ENCODE measurements around the gene CTXN1. TPM values are rescaled to one million over a fixed set of nuclear protein-coding genes. Genes with fewer than 3 reads are reported as not detected.
"Not testable (repeated sequence)": the region's sequence is repeated elsewhere in the genome, so short reads cannot be mapped to it uniquely, and the experiment has no call there.

CTXN1 gene
- polyA plus RNA-seq, 10 donors: 0.85 to 3.4 (median 2.5) TPM

DNA sequence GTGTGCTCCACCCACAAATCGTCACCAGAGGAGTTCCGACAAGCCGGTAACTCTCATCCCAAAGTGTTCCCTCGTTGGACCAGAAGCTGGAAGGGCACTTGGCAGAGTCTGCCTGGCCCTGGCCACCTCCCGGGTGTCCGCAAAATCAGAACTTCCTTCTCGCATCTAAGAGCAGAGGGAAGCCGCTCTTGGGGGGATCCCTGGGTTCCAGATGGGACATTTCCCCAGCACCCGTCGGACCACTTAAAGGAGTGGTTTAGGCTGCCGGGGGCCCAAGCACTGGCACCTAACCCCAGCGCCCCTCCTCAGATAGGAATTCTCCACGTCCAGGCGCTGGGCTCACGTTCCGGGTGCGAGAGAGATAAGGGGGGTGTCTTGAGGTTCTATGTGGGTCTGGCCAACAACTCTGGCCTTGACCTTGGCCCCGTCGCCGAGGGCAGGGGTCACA lies 23.1 kb downstream of the CTXN1 start:
- no peak for DNase-seq

DNA sequence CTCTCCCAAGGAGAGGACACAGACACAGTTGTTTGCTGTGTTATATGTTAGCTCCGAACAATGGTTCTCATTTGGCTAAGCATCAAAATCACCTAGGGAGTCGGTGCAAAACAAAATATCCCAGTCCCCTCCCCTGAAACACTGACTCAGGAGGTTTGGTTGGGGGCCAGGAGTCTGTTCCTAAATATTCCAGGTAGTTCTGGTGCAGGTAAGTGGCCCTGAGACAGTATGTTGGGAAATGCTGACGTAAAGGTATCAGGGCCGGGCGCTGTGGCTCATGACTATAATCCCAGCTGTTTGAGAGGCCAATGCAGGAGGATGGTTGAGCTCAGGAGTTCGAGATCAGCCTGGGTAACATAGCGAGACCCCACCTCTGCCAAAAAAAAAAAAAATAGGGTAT lies 24.6 kb downstream of the CTXN1 start:
- DNase-seq: no peak

DNA sequence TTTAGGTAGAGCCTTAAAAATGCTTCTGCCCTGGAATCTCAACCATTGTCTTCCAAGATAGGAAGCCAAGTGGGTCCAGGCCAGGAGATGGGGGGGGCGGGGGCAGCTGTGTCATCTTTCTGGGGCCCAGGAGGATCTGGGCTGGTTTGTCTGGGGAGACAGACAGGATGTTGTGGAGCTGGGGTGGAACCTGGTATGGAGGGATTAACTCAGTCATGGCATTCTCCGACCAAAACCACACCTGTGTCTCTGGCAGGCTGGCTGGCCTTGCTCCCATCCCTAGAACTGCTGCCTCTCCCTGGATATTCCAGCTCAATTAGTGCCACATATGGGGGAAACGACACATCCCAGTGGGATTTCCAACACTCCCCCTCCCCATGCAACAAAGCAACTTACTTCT lies 25.0 kb downstream of the CTXN1 start:
- no peak for DNase-seq

DNA sequence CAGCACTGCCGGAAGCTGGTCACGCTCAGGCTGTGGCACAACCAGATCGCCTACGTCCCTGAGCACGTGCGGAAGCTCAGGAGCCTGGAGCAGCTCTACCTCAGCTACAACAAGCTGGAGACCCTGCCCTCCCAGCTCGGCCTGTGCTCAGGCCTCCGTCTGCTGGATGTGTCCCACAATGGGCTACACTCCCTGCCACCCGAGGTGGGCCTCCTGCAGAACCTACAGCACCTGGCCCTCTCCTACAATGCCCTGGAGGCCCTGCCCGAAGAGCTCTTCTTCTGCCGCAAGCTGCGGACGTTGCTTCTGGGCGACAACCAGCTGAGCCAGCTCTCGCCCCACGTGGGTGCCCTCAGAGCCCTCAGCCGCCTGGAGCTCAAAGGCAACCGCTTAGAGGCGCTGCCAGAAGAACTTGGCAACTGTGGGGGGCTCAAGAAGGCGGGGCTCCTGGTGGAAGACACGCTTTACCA lies 25.5 kb downstream of the CTXN1 start:
- peak in 1 of 3 donors; percentile 15 for DNase-seq

DNA sequence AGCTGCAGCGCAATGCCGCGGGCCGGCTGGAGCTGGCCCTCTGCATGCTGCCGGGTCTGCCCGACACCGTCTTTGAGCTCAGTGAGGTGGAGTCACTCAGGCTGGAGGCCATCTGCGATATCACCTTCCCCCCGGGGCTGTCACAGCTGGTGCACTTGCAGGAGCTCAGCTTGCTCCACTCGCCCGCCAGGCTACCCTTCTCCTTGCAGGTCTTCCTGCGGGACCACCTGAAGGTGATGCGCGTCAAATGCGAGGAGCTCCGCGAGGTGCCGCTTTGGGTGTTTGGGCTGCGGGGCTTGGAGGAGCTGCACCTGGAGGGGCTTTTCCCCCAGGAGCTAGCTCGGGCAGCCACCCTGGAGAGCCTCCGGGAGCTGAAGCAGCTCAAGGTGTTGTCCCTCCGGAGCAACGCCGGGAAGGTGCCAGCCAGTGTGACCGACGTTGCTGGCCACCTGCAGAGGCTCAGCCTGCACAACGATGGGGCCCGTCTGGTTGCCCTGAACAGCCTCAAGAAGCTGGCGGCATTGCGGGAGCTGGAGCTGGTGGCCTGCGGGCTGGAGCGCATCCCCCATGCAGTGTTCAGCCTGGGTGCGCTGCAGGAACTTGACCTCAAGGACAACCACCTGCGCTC lies 26.1 kb downstream of the CTXN1 start:
- DNase-seq: no peak

DNA sequence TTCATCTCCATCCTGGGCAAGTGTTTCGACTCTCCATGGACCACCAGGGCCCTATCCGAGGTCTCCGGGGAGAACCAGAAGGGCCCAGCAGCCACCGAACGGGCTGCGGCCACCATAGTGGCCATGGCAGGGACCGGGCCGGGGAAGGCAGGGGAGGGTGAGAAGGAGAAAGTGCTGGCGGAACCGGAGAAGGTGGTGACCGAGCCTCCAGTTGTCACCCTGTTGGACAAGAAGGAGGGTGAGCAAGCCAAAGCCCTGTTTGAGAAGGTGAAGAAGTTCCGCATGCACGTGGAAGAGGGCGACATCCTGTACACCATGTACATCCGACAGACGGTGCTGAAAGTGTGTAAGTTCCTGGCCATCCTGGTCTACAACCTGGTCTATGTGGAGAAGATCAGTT lies 27.0 kb downstream of the CTXN1 start:
- DNase-seq: no peak

DNA sequence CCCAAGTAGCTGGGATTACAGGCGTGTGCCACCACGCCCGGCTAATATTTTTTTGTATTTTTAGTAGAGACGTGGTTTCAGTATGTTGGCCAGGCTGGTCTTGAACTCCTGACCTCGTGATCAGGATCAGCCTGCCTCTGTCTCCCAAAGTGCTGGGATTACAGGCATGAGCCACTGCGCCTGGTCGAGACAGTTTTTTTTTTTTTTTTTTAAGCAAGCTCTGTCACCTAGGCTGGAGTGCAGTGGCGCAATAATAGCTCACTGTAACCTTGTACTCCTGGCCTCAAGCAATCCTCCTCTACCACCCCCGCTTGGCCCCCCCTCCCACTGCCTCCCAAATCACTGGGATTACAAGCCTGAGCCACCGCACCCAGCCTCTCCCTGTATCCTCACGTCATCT lies 28.6 kb downstream of the CTXN1 start:
- DNase-seq: no peak

DNA sequence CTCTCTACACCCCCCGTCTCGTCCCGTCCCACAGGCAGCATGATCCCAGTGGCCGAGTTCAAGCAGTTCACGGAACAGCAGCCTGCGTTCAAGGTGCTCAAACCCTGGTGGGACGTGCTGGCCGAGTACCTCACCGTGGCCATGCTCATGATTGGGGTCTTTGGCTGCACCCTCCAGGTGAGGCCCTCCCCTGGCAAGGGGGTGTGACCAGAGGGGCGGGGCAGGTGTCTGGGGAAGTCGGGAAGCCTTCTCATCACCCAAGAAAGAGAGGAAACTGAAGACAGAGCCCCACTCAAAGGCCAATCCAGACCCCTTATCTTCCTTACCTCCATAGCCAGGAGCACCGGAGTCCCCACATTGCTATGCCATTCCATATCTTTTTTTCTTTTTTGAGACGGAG lies 30.4 kb downstream of the CTXN1 start:
- no peak for DNase-seq

DNA sequence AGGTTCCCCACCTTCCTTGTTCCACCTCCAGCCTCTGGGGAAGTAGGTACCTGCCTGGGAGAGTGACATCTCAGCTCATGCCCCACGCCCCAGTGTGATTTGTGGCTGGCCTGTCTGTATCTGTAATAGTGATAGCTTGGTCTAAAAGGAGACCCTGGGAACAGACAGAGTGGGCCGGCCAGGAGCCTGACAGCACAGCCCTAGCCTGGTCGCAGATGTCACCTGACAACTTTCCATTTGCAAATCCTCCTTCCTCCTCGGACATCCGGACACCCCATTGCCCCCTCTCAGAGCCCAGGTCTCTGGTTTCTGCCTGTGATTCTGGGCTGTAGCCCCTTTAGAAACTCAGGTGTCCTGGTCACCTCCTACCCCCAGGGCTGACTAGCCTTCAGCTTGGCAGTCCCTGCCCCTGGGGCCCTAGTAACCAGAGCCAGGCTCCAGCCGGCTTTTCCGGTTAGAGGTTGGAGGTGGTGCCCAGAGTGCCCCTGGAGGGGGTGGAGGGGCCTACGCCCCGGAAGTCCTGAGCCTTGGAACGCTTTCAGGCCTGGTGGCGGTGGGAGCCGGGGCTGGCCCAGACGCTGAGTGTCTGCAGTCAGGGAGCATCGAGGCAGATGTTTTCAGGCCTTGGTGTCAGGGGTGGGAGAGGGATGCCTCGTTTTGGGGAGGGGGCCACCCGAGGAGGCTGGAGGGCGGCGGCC lies 31.2 kb downstream of the CTXN1 start:
- DNase-seq: no peak

DNA sequence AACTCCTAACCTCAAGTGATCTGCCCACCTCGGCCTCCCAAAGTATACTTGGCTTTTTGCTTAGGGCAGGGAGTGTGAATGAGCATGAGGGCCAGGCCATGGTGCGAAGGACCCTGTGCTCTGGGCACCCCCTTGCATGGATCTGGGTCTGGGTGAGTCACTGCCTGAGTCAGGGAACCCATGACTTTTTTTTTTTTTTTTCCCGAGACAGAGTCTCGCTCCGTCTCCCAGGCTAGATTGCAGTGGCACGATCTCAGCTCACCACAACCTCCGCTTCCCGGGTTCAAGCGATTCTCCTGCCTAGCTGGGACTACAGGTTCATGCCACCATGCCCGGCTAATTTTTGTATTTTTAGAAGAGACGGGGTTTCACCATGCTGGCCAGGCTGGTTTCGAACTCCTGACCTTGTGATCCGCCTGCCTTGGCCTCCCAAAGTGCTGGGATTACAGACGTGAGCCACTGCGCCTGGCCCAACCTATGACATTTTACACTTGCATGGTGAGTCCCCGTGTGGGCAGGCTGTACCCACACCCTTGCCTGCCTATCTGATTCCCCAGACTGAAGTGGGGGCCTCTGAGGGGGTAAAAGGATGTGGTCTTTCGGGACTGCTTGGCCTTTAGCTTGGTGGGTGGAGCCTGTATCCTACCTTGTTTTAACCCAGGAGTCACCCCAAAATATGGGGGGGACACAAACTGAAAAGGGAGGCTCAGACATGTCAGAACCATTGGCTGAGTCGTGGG lies 32.4 kb downstream of the CTXN1 start:
- not testable (repeated sequence) for DNase-seq

DNA sequence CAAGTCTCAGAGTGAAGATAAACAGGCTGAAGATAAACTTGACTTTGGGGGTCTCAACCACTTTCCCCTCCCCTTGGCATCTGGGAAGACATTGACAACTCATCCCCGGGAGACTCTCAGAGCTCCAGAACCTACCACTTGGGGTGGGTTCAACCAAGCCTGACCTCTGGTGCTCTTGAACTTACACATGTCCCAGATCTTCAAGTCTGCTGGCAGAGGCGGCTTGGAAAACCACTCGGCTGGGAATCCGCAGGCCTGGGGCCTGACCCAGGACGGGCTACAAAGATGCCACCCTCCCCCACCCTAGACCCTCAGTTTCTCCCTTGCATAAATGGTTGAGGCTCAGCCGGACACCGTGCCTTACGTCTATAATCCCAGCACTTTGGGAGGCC lies 37.1 kb downstream of the CTXN1 start:
- DNase-seq: no peak

DNA sequence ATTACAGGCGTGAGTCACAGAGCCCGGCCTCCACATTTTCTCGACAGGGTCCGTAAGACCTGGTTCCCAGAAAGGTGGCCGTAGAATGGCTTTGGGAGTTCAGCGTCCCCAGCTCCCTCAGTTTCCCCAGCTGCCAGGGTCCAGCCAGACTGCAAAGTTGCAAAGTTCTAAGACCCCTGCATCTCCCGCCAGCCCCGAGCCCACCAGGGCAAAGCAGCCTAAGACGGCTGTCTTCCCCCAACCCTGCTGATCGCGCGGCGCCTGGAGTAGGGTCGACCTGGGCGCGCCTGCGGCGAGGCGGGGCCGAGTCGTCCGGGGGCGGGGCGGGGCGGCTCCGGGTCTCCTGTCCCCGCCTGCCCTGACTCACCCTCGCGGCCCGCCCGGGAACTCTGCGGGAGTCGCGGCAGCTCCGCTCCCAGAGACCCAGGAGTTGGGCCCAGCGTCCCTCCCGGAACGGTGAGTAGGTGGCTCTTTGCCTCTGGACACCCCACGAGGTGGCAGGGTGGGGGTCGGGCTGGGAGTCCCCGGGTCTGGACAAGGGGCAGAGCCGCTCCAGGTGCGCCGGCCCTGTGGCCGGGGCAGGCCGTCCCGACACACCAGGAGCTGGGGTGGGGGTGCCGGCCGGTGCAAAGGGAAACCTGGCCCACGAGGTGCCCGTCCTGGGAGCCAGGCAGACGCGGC lies 37.6 kb downstream of the CTXN1 start, which contains the start of gene LRRC8E:
Gene LRRC8E (plus strand): TSS at position 366 of the 681 bp plus-strand sequence. CDS start 7,094 bp downstream, outside the sequence.
- peak in 2 of 3 donors; percentile 23 to 30 for DNase-seq

DNA sequence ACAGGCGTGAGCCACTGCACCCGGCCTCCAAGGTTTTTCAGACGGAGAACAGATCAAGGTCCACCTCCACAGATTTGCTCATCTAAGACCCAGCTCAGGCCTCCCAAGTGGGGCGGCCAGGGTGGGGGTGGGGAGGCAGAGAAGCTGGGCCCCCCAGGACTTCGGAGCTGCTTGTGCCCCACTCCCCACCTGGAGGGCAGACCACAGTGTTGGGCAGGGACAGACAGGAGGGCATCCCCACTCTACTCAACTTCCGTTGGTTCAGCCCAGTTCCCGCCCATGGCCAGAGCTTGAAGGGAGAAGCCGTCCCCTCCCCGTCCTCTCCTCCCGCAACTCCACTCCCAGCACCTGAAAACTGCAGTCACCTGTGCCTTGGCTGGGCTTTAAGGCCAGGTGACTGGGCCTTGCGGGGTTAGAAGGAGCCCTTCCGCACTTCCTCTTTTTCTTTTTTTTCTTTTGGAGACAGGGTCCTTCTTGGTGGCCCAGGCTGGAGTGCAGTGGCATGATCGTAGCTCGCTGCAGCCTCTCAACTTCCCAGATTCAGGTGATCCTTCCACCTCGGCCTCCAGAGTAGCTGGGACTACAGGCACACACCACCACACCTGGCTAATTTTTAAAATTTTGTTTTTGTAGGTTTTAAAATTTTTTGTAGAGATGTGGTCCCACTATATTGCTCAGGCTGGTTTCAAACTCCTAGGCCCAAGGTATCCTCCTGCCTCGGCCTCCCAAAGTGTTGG lies 38.4 kb downstream of the CTXN1 start:
- DNase-seq: no peak

DNA sequence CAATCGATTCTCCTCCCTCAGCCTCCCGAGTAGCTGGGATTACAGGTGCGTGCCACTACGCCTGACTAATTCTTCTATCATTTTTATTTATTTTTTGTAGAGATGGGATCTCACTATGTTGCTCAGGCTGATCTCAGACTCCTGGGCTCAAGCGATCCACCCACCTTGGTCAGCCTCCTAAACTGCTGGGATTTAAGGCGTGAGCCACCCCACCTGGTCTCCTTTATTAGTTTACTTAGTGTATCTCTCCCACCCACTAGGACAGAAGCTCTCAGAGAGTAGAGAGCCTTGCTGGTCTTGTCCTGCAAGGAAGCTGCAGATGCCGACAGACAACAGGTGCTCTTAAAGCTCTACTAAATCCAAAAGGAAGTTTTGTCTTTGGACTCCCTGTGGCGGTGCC lies 40.1 kb downstream of the CTXN1 start:
- DNase-seq: no peak

DNA sequence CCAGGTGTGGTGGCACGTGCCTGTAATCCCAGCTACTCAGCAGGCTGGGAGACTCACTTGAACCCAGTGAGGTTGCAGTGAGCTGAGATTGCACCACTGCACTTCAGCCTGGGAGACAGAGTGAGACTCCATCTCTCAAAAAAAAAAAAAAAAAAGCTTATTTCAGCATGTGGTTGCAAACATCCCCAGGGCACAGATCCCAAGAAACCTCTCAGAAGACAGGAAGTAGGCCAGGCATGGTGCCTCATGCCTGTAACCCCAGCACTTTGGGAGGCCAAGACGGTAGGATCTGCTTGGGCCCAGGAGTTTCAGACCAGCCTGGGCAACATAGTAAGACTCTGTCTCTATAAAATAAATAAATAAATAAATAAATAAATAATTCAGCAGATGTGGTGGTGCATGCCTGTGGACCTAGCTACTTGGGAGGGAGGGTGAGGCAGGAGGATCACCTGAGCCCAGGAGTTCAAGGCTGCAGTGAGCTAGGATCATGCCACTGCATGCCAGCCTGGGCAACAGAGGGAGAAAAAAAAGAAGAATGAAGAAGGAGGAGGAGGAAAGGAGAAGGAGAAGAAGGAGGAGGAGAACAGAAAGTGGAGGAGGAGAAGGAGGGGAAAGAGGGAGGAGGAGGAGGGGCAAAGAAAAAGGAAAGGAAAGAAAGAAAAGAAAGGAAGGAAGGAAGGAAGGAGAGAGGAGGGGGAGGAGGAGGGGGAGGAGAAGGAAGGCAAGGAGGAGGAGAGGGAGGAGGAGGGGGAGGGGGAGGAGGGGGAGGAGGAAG lies 42.0 kb downstream of the CTXN1 start:
- DNase-seq: no peak

DNA sequence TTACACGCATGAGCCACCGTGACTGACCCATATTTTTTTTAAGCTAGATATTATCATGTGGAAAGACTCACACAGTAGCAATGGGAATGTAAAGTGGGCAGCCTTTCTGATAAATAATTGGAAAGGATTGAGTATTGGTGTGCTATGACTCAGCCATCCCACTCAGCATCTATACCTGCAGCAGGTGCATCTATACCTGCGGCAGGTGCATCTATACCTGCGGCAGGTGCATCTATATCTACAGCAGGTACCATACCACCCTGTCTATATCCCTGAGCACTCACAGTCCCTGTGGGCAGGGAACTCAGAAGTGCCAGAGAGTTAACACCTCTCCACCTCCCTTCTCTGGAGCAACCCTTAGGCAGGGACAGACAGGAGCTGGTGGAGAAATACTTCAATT lies 42.8 kb downstream of the CTXN1 start:
- DNase-seq: no peak

DNA sequence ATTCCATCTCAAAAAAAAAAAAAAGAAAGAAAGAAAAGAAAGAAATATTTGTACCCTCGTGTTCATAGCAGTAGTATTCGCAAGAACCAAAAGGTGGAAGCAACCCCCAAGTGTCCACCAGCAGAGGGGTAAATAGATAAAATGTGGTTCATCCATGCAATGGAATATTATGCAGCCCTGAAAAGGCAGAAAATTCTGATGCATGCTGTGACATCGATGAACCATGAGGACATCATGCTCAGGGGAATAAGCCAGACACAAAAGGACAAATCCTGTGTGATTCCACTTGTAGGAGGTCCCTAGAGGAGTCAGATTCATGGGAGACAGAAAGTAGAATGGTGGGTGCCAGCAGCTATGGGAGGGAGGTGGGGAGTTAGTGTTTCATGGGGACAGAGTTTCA lies 44.0 kb downstream of the CTXN1 start:
- DNase-seq: no peak

DNA sequence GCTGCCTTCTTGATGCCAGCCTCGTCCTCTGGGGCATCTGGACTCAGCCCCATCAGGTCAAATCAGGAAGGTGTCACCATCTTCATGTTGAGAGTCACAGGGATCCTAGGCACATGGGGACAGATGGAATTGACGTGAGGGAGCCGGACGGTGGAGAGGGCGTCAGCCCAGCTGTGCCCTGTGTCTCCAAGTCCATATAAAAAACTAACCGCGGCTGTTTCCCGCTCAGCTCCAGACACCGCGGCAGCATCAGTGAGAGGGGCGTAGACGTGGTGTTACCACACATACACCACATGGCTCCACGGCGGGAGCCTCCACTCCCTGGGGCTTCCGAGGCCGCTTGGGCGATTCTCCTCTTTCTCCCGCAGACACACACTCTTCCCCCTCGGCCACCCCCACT lies 46.1 kb downstream of the CTXN1 start:
- DNase-seq: no peak

DNA sequence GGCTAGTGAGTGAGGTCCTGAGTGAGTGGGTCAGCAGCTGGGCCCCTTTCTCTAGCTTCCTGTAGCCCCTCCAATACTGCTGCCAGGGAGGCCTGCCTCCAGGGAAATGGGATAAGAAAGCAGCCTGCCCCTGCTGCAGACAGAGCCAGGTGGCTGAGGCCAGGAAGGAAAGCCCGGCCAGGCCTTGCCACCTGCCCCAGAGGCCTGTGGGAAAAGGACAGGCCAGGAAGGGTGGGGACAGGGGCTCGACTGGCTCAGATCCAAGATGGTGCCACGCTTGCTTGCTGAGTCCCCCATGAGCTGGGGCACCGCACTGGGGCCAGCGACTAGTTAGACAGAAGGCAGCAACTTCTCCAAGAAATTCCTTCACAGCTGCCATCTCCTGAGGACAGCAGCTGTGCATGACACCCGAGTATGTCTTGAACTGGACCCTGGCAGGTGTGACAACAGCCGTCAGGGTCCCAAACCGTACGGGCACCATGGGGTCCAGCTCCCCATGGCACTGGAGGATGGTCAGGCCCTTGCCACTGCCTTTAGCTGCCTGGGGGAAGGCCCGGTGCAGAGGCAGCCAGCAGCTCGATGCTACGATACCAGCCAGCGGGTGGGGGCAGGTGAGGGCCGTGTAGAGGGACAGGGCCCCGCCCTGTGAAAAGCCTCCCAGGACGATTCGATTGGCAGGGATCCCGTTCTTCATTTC lies 46.7 kb downstream of the CTXN1 start:
- DNase-seq: no peak

DNA sequence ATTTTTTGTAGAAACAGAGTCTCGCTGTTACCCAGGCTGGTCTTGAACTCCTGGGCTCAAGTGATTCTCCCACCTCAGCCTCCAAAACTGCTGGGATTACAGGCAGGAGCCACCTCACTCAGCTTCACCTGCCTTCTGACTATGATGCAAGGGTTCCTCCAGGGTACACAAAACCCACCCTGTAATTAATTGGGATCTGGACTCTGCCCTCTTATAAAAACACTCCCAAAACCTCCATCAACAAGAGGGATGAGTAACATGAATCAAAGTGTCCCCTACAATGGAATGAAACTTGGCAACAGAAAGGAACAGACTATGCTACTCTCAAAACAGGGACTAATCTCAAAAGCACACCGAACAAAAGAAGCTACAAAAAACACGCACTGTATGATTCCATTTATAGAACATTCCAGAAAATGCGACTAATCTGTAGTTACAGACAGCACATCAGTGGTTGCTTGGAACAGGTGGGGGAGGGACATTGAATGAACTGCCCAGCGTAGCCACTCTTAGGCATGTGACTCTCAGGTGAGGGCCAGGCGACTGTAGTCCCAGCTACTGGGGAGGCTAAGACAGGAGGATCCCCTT lies 48.6 kb downstream of the CTXN1 start:
- no peak for DNase-seq

Measured in muscle of back (tissue), 11 donors.